Prostate gland (tissue), 2 donors: Measurements from ENCODE around the gene ANKRD2. TPM values are rescaled to one million over a fixed set of nuclear protein-coding genes. Genes with fewer than 3 reads are reported as not detected.

Source experiments
- DNase-seq: peaks from one replicate; pipeline ENCODE4 v3.0.0-alpha.2; 2019; ENCODE audit warnings: low spot score
- H3K27ac ChIP-seq, 2 donors: fragments of 200-600 bp; sonication (generic); 2 replicates each; pipeline ENCODE4 v1.5.1; 2017 to 2019
- H3K27me3 ChIP-seq: fragments of 200-600 bp; sonication (generic); replicated peaks from 2 replicates; pipeline ENCODE4 v1.5.1; 2019; ENCODE audit not compliant: insufficient read depth
- H3K36me3 ChIP-seq, 2 donors: fragments of 200-600 bp; sonication (generic); 1 replicate in 1 of 2; 2 replicates in 1 of 2; pipeline versions ENCODE4 v1.5.1 to v1.8.1; 2017 to 2019
- H3K4me1 ChIP-seq: fragments of 200-600 bp; sonication (generic); replicated peaks from 2 replicates; pipeline ENCODE4 v1.5.1; 2019
- H3K4me3 ChIP-seq, 2 donors: fragments of 200-600 bp; sonication (generic); 2 replicates each; pipeline ENCODE4 v1.5.1; 2017 to 2019
- H3K9me3 ChIP-seq: fragments of 200-600 bp; sonication (generic); 2 replicates; pipeline ENCODE4 v1.5.1; 2017
- CTCF ChIP-seq, 4 experiments: fragments of 200-600 bp in 2 of 4; fragments of 450-650 bp in 2 of 4; sonication (generic) in 2 of 4; IDR thresholded peaks; 1 replicate in 3 of 4; 2 replicates in 1 of 4; pipeline ENCODE4 v1.5.1; 2016 to 2019; ENCODE audit warnings: antibody characterized with exemption in 4 of 4, mild to moderate bottlenecking in 2 of 4, moderate library complexity in 2 of 4
- POLR2A ChIP-seq: fragments of 450-650 bp; IDR thresholded peaks from one replicate; pipeline ENCODE4 v1.6.1; 2016; ENCODE audit warnings: antibody characterized with exemption, mild to moderate bottlenecking
- POLR2AphosphoS5 ChIP-seq: sonication (generic); formaldehyde crosslinking; IDR thresholded peaks from one replicate; pipeline ENCODE4 v1.6.1; 2017; ENCODE audit warnings: antibody characterized with exemption
- WGBS: methylation state at CpG from one replicate; pipeline ENCODE4 v1.1.5; 2018; 5-methylcytosine and 5-hydroxymethylcytosine counted together
- intact Hi-C: fragments of 100-400 bp; cut with DNase I; formaldehyde crosslinking; loops from one replicate; pipeline ENCODE4 v1.14.2; 2022
- total RNA-seq, 2 donors: library from RNA; depleted of rRNA; stranded (reverse); fragments of >200 nt; gene quantifications; one replicate each; pipeline ENCODE4 v1.1.0, GENCODE V29; 2016

Gene ANKRD2
- total RNA-seq, 2 donors from 2014 or later: 13.9 TPM; not detected in 1

GRCh38 chr10:97580421-97581367, 8.1 kb downstream of the ANKRD2 start:
- no peaks in the 10 kb centered on the region for H3K27me3 ChIP-seq
- intact Hi-C loops: no loop called here
- no peak for DNase-seq
- no peaks in the 10 kb centered on the region for H3K4me1 ChIP-seq
- no peak overlapping the region for H3K4me3 ChIP-seq
- H3K36me3 ChIP-seq: no peaks in the 10 kb centered on the region
- TF ChIP-seq CTCF (IDR thresholded peaks at IDR 0.05) (no peak), POLR2AphosphoS5 (no peak), POLR2A (no peak)
- WGBS: 82% methylated on average over 9 of the region's 9 CpGs
- no peaks in the 10 kb centered on the region for H3K9me3 ChIP-seq
- H3K27ac ChIP-seq: no peak overlapping the region

DNA sequence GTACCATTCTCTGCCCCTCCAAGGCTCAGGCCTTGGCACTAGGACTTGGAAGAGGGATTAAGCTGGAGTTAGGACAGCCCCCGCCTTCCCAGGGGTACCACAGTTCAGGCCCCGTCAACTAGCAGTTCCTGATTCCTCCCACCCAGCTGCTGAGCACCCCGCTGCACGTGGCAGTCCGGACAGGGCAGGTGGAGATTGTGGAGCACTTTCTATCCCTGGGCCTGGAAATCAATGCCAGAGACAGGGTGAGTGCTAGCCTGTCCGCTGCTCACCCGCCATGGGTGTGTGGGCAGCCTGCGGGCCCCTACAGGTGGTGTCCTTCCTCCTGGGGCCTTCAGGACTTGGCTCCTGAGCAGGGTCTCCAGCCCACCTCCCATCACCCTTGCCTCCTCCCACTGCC, 9.6 kb downstream of the ANKRD2 start:
- Histone ChIP-seq H3K27me3 (no peaks in the 10 kb centered on the region), H3K36me3 (no peaks in the 10 kb centered on the region), H3K9me3 (no peaks in the 10 kb centered on the region), H3K4me1 (no peaks in the 10 kb centered on the region), H3K4me3 (no peak overlapping the region), H3K27ac (no peak overlapping the region)
- no peak for TF ChIP-seq POLR2AphosphoS5
- TF ChIP-seq POLR2A: no peak
- no peak for TF ChIP-seq CTCF (IDR thresholded peaks at IDR 0.05)
- no peak for DNase-seq
- intact Hi-C loops: no loop called here
- WGBS: 97% methylated on average over 8 of the region's 8 CpGs

GRCh38 chr10:97583476-97583875, 10.9 kb downstream of the ANKRD2 start:
- WGBS: 87% methylated on average over 13 of the region's 13 CpGs
- Histone ChIP-seq H3K27ac (no peak overlapping the region), H3K36me3 (no peaks in the 10 kb centered on the region), H3K4me1 (no peaks in the 10 kb centered on the region), H3K27me3 (no peaks in the 10 kb centered on the region), H3K4me3 (no peak overlapping the region), H3K9me3 (no peaks in the 10 kb centered on the region)
- intact Hi-C loops: no loop called here
- TF ChIP-seq POLR2AphosphoS5 (no peak), CTCF (IDR thresholded peaks at IDR 0.05) (no peak), POLR2A (no peak)
- DNase-seq: no peak

DNA sequence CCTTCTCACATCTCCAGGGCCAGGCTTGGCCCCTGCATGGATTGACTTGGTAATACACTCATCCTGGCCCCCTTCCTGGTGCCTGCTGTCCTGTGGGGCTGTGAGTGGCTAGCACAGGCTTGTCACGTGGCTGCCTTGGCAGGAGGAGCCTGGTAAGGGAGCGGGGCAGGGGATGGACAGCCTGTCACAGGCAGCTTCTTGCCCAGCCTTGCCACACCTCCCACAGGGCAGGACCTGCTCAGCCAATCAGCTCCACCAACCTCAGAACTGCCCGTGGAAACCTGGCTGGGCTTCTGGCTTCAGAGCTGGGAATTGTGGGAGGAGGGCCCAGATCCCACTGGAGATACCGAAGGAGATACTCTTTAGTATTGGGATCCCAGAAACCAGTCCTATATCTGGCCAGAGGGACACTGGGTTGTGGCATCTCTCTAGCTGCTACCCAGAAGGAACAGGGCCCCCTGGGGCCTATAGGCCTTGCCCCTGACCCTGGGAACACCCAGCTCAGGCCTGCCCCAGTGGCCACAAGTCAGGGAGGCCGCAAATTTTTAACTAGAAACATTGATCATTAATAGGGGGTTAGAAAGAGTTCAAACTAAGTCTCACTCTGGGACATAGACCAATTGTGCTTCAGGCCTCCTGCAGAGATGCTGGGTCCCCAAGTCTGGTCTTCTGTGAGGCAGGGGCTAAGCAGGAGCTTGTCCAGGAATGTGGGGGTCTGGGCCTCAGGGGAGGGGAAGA, 11.7 kb downstream of the ANKRD2 start, which contains the start of gene HOGA1:
HOGA1 (plus strand) TSS at position 330 of the 738 bp plus-strand sequence; CDS start at position 645, 315 bp downstream.
- no peak for TF ChIP-seq POLR2AphosphoS5
- no peak for TF ChIP-seq CTCF (IDR thresholded peaks at IDR 0.05)
- TF ChIP-seq POLR2A: no peak
- peak; percentile 26 for DNase-seq
- H3K9me3 ChIP-seq: no peaks in the 10 kb centered on the region
- no peak within 1 kb of the TSS for H3K27ac ChIP-seq
- H3K4me1 ChIP-seq: no peaks in the 10 kb centered on the region
- H3K27me3 ChIP-seq: no peaks in the 10 kb centered on the region
- intact Hi-C loops: no loop called here
- H3K4me3 ChIP-seq: no peak within 1 kb of the TSS
- WGBS: 23% methylated on average over 5 of the region's 5 CpGs
- H3K36me3 ChIP-seq: no peaks in the 10 kb centered on the region
